Loucy (cell line): ENCODE results near the gene SMIM11.

Source experiments
- H2AFZ ChIP-seq: fragments of 200-600 bp; sonication (generic); 2 replicates; pipeline ENCODE4 v1.6.0; 2016; ENCODE audit warnings: antibody characterized with exemption, mild to moderate bottlenecking, low read length, moderate library complexity
- H3F3A ChIP-seq: fragments of 200-600 bp; 2 replicates; pipeline ENCODE4 v1.6.0; 2016; ENCODE audit warnings: antibody characterized with exemption, low read depth, mild to moderate bottlenecking
- H3K27me3 ChIP-seq: fragments of 200-600 bp; sonication (generic); 2 replicates; pipeline ENCODE4 v1.6.1; 2014; ENCODE audit warnings: low read length, mild to moderate bottlenecking; ENCODE audit not compliant: insufficient read depth, poor library complexity, severe bottlenecking
- H3K36me3 ChIP-seq: fragments of 200-600 bp; sonication (generic); 2 replicates; pipeline ENCODE4 v1.6.1; 2016; ENCODE audit warnings: low read length; ENCODE audit not compliant: insufficient read depth
- H3K4me1 ChIP-seq: fragments of 200-600 bp; sonication (generic); 2 replicates; pipeline ENCODE4 v1.5.1; 2014; ENCODE audit warnings: low read length, mild to moderate bottlenecking; ENCODE audit not compliant: insufficient read depth, poor library complexity, severe bottlenecking
- H3K4me2 ChIP-seq: fragments of 200-600 bp; sonication (generic); 2 replicates; pipeline ENCODE4 v1.6.0; 2014; ENCODE audit warnings: antibody characterized with exemption, low read length, low read depth, mild to moderate bottlenecking; ENCODE audit not compliant: poor library complexity, severe bottlenecking
- H3K4me3 ChIP-seq: fragments of 200-600 bp; sonication (generic); 2 replicates; pipeline ENCODE4 v1.5.1; 2014; ENCODE audit warnings: low read length, mild to moderate bottlenecking, mixed read lengths; ENCODE audit not compliant: poor library complexity, severe bottlenecking
- H3K79me2 ChIP-seq: fragments of 200-600 bp; sonication (generic); 2 replicates; pipeline ENCODE4 v1.6.1; 2014; ENCODE audit warnings: low read length; ENCODE audit not compliant: insufficient read depth
- H3K9ac ChIP-seq: fragments of 200-600 bp; sonication (generic); 2 replicates; pipeline ENCODE4 v1.6.0; 2014; ENCODE audit warnings: mild to moderate bottlenecking, low read depth, low read length, moderate library complexity; ENCODE audit not compliant: poor library complexity, severe bottlenecking
- H3K9me2 ChIP-seq: fragments of 200-600 bp; sonication (generic); replicated peaks from 2 replicates; pipeline ENCODE4 v1.6.1; 2016; ENCODE audit warnings: low read depth, low read length, mixed read lengths
- H3K9me3 ChIP-seq: fragments of 200-600 bp; sonication (generic); 2 replicates; pipeline ENCODE4 v1.6.1; 2014; ENCODE audit warnings: mild to moderate bottlenecking, antibody characterized with exemption, low read length, low read depth; ENCODE audit not compliant: insufficient read depth
- H4K20me1 ChIP-seq: fragments of 200-600 bp; sonication (generic); 2 replicates; pipeline ENCODE4 v1.6.0; 2014; ENCODE audit warnings: antibody characterized with exemption, low read length, mild to moderate bottlenecking; ENCODE audit not compliant: insufficient read depth, poor library complexity, severe bottlenecking
- EZH2phosphoT487 ChIP-seq: fragments of 200-600 bp; IDR thresholded peaks from 2 replicates; pipeline ENCODE4 v1.6.1; 2018; ENCODE audit warnings: antibody characterized with exemption, mild to moderate bottlenecking, moderate library complexity, borderline replicate concordance
- TF ChIP-seq, protein P1 (sequence below): fragments of 200-600 bp; sonication (generic); conservative IDR thresholded peaks from 2 replicates; pipeline ENCODE4 v1.5.1; 2014; ENCODE audit warnings: mild to moderate bottlenecking, antibody characterized with exemption, low read length

SMIM11 gene

GRCh38 chr21:34355570-34355969, 19.7 kb upstream of the SMIM11 start:
- Histone ChIP-seq H3K9me3 (no peaks in the 10 kb centered on the region), H3K9me2 (no peaks in the 10 kb centered on the region), H3K4me2 (no peak overlapping the region), H2AFZ (no peak overlapping the region), H3K27me3 (peaks cover 5% of the 10 kb centered on the region), H3F3A (no peaks in the 10 kb centered on the region), H3K4me3 (no peak overlapping the region), H3K4me1 (no peaks in the 10 kb centered on the region), H4K20me1 (no peaks in the 10 kb centered on the region), H3K9ac (no peak overlapping the region), H3K36me3 (no peaks in the 10 kb centered on the region), H3K79me2 (no peaks in the 10 kb centered on the region)
- no peak for TF ChIP-seq EZH2phosphoT487
- TF ChIP-seq, protein P1, sequence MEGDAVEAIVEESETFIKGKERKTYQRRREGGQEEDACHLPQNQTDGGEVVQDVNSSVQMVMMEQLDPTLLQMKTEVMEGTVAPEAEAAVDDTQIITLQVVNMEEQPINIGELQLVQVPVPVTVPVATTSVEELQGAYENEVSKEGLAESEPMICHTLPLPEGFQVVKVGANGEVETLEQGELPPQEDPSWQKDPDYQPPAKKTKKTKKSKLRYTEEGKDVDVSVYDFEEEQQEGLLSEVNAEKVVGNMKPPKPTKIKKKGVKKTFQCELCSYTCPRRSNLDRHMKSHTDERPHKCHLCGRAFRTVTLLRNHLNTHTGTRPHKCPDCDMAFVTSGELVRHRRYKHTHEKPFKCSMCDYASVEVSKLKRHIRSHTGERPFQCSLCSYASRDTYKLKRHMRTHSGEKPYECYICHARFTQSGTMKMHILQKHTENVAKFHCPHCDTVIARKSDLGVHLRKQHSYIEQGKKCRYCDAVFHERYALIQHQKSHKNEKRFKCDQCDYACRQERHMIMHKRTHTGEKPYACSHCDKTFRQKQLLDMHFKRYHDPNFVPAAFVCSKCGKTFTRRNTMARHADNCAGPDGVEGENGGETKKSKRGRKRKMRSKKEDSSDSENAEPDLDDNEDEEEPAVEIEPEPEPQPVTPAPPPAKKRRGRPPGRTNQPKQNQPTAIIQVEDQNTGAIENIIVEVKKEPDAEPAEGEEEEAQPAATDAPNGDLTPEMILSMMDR = no peak

GRCh38 chr21:34357889-34358288, 17.4 kb upstream of the SMIM11 start:
- Histone ChIP-seq H3K9me3 (no peaks in the 10 kb centered on the region), H3K27me3 (peaks cover 5% of the 10 kb centered on the region), H4K20me1 (no peaks in the 10 kb centered on the region), H3K4me3 (no peak overlapping the region), H3K4me2 (no peak overlapping the region), H3K36me3 (no peaks in the 10 kb centered on the region), H3K79me2 (no peaks in the 10 kb centered on the region), H2AFZ (no peak overlapping the region), H3K4me1 (no peaks in the 10 kb centered on the region), H3K9me2 (no peaks in the 10 kb centered on the region), H3F3A (no peaks in the 10 kb centered on the region), H3K9ac (no peak overlapping the region)
- TF ChIP-seq, protein P1 = no peak
- TF ChIP-seq EZH2phosphoT487 = no peak

DNA sequence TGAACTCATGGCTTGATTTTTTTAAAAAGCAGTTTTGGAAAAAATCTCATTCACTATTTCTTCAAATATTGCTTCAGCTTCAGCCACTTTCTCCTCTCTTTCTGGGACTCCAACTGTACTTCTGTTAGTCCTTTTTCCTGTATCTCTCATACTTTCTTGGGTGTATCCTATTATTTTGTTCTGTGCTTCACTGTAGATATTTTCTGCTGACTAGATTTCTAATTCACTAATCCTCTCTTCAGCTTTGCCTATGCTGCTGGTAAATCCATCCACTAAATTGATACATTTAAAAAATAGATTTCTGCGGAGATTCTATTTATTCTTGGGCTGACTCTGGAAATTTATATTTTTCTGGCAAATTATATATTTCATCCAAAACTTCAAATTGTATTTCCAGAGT, 16.4 kb upstream of the SMIM11 start:
- H3F3A ChIP-seq = no peaks in the 10 kb centered on the region
- H2AFZ ChIP-seq = no peak overlapping the region
- peaks cover 5% of the 10 kb centered on the region for H3K27me3 ChIP-seq
- H3K79me2 ChIP-seq = no peaks in the 10 kb centered on the region
- no peaks in the 10 kb centered on the region for H3K36me3 ChIP-seq
- no peak overlapping the region for H3K9ac ChIP-seq
- H3K4me2 ChIP-seq = no peak overlapping the region
- H3K4me1 ChIP-seq = no peaks in the 10 kb centered on the region
- TF ChIP-seq, protein P1 = no peak
- no peak for TF ChIP-seq EZH2phosphoT487
- H3K9me3 ChIP-seq = no peaks in the 10 kb centered on the region
- H4K20me1 ChIP-seq = no peaks in the 10 kb centered on the region
- H3K4me3 ChIP-seq = no peak overlapping the region
- no peaks in the 10 kb centered on the region for H3K9me2 ChIP-seq
